Endothelial cell (in vitro differentiated cells): ENCODE results near the gene CHMP4B. TPM values are rescaled to one million over a fixed set of nuclear protein-coding genes. Genes with fewer than 3 reads are reported as not detected.

Experiments used
- DNase-seq: peaks from one replicate; pipeline ENCODE4 v3.0.0; 2021; ENCODE audit warnings: low spot score
- H3K27ac Mint-ChIP-seq: one replicate; pipeline ENCODE4 v1.8.0; 2021; ENCODE audit warnings: mixed read lengths, inconsistent platforms; ENCODE audit not compliant: unreplicated experiment
- H3K27me3 Mint-ChIP-seq: one replicate; pipeline ENCODE4 v1.8.0; 2021; ENCODE audit warnings: mild to moderate bottlenecking, moderate library complexity, mixed read lengths, inconsistent platforms; ENCODE audit not compliant: unreplicated experiment
- H3K36me3 Mint-ChIP-seq: one replicate; pipeline ENCODE4 v1.8.0; 2021; ENCODE audit warnings: mild to moderate bottlenecking, low read depth, mixed read lengths, inconsistent platforms; ENCODE audit not compliant: unreplicated experiment
- H3K4me1 Mint-ChIP-seq: one replicate; pipeline ENCODE4 v1.8.0; 2021; ENCODE audit warnings: mild to moderate bottlenecking, mixed read lengths, inconsistent platforms; ENCODE audit not compliant: unreplicated experiment
- H3K4me3 Mint-ChIP-seq: one replicate; pipeline ENCODE4 v1.8.0; 2021; ENCODE audit warnings: mild to moderate bottlenecking, mixed read lengths, inconsistent platforms; ENCODE audit not compliant: unreplicated experiment
- H3K9me3 Mint-ChIP-seq: one replicate; pipeline ENCODE4 v1.8.0; 2021; ENCODE audit warnings: mixed read lengths, inconsistent platforms; ENCODE audit not compliant: unreplicated experiment
- total RNA-seq: library from RNA; stranded (reverse); fragmentation: NEBNext Ultra II Directional; extraction: Animal tissue kit (Norgen Biotek cat#: 25700); gene quantifications from one replicate; pipeline ENCODE4 v1.2.1, GENCODE V29; 2021; ENCODE audit not compliant: unreplicated experiment
- TF ChIP-seq, protein P1 (sequence below): fragments of 200-600 bp; sonication (generic); IDR thresholded peaks from one replicate; pipeline ENCODE4 v1.5.0; 2021; ENCODE audit warnings: antibody characterized with exemption; ENCODE audit not compliant: unreplicated experiment

The CHMP4B gene
- total RNA-seq, 1 donor from 2014 or later: 117 TPM

DNA sequence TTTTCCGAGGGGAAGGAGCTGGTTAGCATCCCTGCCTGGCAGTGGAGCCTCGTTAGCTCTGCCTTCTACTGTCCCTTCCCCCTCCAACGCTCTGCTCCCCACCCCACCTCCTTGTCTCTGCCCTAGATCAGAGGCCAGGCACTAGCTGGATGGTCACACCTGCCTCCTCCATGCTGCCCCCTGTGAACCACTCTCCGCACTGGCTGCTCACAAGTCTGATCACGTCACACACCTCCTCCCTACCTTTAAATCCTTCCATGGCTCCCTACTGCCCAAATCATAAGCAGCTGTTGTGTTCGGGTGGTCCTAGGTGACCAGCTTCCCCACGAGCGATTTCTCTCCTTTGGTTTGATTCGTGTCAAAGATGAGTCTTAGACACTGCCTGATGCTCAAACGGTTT is 71.3 kb downstream of the CHMP4B start:
- H3K4me1 Mint-ChIP-seq: no peaks in the 10 kb centered on the region
- H3K27me3 Mint-ChIP-seq: peaks cover 3% of the 10 kb centered on the region
- TF ChIP-seq, protein P1, sequence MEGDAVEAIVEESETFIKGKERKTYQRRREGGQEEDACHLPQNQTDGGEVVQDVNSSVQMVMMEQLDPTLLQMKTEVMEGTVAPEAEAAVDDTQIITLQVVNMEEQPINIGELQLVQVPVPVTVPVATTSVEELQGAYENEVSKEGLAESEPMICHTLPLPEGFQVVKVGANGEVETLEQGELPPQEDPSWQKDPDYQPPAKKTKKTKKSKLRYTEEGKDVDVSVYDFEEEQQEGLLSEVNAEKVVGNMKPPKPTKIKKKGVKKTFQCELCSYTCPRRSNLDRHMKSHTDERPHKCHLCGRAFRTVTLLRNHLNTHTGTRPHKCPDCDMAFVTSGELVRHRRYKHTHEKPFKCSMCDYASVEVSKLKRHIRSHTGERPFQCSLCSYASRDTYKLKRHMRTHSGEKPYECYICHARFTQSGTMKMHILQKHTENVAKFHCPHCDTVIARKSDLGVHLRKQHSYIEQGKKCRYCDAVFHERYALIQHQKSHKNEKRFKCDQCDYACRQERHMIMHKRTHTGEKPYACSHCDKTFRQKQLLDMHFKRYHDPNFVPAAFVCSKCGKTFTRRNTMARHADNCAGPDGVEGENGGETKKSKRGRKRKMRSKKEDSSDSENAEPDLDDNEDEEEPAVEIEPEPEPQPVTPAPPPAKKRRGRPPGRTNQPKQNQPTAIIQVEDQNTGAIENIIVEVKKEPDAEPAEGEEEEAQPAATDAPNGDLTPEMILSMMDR: no peak
- H3K27ac Mint-ChIP-seq: no peak overlapping the region
- H3K36me3 Mint-ChIP-seq: peaks cover 4% of the 10 kb centered on the region
- H3K9me3 Mint-ChIP-seq: no peaks in the 10 kb centered on the region
- no peak overlapping the region for H3K4me3 Mint-ChIP-seq
- DNase-seq: no peak

DNA sequence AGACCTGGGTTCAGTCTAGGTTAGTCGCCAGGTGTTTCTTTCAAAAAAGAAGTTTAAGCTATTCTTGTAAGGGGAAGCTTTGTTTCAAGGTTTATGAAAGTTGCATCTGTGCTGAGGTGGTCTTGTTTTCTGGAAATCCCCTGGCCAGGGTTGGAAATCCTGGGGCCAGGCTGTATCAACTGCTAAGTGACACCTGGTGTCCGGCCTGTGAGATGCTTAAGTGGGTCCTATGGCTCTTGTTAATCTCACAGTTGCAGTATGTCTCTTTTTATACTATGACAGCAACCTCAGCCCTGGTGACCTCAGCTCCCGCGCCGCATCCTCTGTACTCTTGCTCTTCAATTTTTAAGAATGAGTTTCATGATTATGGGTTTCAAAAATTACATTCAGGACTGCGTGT is 72.0 kb downstream of the CHMP4B start:
- TF ChIP-seq, protein P1: no peak
- H3K27me3 Mint-ChIP-seq: peaks cover 3% of the 10 kb centered on the region
- peaks cover 4% of the 10 kb centered on the region for H3K36me3 Mint-ChIP-seq
- no peak overlapping the region for H3K4me3 Mint-ChIP-seq
- H3K9me3 Mint-ChIP-seq: no peaks in the 10 kb centered on the region
- no peak for DNase-seq
- H3K27ac Mint-ChIP-seq: no peak overlapping the region
- no peaks in the 10 kb centered on the region for H3K4me1 Mint-ChIP-seq

- H3K27ac Mint-ChIP-seq: no peak overlapping the region
- peaks cover 2% of the 10 kb centered on the region for H3K27me3 Mint-ChIP-seq
- no peak overlapping the region for H3K4me3 Mint-ChIP-seq
- no peak for DNase-seq
- no peaks in the 10 kb centered on the region for H3K9me3 Mint-ChIP-seq
- TF ChIP-seq, protein P1: no peak
- H3K36me3 Mint-ChIP-seq: no peaks in the 10 kb centered on the region
- H3K4me1 Mint-ChIP-seq: no peaks in the 10 kb centered on the region
These were observed 73.5 kb downstream of the CHMP4B start for GRCh38 chr20:33884633-33885032.

- TF ChIP-seq, protein P1: no peak
- Mint-ChIP-seq H3K27me3 (peaks cover 4% of the 10 kb centered on the region), H3K4me1 (no peaks in the 10 kb centered on the region), H3K36me3 (no peaks in the 10 kb centered on the region), H3K4me3 (no peak overlapping the region), H3K27ac (no peak overlapping the region), H3K9me3 (no peaks in the 10 kb centered on the region)
- no peak for DNase-seq
These were observed 78.2 kb downstream of the CHMP4B start for GRCh38 chr20:33889312-33889711.

DNA sequence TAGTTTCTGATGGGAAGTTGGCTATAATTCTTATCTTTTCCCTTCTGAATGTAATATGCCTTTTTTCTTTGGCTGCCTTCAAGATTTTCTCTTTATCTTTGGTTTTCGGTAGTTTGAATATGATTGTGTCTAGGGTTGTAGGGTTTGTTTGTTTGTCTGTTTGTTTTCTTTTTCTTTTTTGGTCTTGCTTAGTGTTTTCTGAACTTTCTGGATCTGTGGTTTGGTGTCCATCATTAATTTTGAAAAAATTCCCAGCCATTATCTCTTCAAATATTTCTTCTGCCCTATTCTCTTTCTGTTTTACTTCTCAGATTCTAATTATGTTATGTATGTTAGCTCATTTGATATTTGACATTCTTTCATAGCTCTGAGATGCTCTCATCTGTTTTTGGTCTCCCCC is 79.4 kb downstream of the CHMP4B start:
- Mint-ChIP-seq H3K27me3 (peaks cover 5% of the 10 kb centered on the region), H3K4me3 (no peak overlapping the region), H3K27ac (no peak overlapping the region), H3K4me1 (no peaks in the 10 kb centered on the region), H3K9me3 (no peaks in the 10 kb centered on the region), H3K36me3 (no peaks in the 10 kb centered on the region)
- DNase-seq: no peak
- TF ChIP-seq, protein P1: no peak
